ENCODE results near the gene MAP3K7CL. TPM values are rescaled to one million over a fixed set of nuclear protein-coding genes. Genes with fewer than 3 reads are reported as not detected.

Gene MAP3K7CL
- total RNA-seq, 2 donors from 2014 or later, result 1.7 to 15.5 TPM

GRCh38 chr21:29091033-29091432 is 39.4 kb upstream of the MAP3K7CL start:
- TF ChIP-seq, protein P1, sequence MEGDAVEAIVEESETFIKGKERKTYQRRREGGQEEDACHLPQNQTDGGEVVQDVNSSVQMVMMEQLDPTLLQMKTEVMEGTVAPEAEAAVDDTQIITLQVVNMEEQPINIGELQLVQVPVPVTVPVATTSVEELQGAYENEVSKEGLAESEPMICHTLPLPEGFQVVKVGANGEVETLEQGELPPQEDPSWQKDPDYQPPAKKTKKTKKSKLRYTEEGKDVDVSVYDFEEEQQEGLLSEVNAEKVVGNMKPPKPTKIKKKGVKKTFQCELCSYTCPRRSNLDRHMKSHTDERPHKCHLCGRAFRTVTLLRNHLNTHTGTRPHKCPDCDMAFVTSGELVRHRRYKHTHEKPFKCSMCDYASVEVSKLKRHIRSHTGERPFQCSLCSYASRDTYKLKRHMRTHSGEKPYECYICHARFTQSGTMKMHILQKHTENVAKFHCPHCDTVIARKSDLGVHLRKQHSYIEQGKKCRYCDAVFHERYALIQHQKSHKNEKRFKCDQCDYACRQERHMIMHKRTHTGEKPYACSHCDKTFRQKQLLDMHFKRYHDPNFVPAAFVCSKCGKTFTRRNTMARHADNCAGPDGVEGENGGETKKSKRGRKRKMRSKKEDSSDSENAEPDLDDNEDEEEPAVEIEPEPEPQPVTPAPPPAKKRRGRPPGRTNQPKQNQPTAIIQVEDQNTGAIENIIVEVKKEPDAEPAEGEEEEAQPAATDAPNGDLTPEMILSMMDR (IDR thresholded peaks at IDR 0.05), result no peak
- Histone ChIP-seq H3K27me3 (no peaks in the 10 kb centered on the region), H3K4me1 (no peaks in the 10 kb centered on the region), H3K9me3 (no peaks in the 10 kb centered on the region), H3K36me3 (no peaks in the 10 kb centered on the region), H3K4me3 (no peak overlapping the region), H3K27ac (no peak overlapping the region)
- DNase-seq (ENCODE audit: low spot score), result no peak

DNA sequence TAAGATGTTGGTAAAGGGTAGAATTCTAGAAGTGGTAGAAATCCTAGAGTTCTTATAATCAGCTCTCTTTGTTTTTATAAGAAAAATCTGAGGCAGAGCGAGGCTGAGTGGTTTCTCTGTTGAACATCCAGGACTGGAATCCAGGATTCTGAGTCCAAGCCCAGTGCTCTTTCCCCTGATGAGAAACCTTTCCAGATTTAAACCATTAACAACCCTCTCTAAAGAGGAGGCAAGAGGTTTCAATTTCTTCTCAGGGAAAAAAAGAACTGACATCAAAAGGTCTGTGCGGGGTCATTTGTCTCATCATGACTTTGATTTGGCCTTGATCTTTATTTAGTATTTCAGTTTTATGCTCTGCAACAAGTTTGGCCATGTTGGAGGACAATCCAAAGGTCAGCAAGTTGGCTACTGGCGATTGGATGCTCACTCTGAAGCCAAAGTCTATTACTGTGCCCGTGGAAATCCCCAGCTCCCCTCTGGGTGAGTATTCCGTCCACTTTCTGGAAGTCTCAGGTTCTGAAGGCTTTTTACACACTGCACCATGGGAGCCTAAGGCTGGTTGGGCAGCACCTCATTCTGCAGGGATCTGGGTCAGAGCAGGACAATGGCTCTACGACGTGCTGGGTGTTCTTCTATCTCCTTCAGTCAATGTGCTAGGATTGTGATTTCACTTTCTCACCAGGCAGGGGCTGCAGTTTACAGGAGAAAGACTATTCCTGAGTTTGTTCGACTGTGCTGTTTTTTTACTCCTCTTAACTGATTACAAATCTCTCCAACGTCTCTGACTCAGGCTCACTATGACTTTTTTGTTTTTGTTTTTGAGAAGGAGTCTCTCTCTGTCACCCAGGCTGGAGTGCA is 38.1 kb upstream of the MAP3K7CL start:
- Histone ChIP-seq H3K4me3 (no peak overlapping the region), H3K36me3 (no peaks in the 10 kb centered on the region), H3K27ac (no peak overlapping the region), H3K4me1 (no peaks in the 10 kb centered on the region), H3K9me3 (no peaks in the 10 kb centered on the region), H3K27me3 (no peaks in the 10 kb centered on the region)
- DNase-seq (ENCODE audit: low spot score), result no peak
- TF ChIP-seq, protein P1 (IDR thresholded peaks at IDR 0.05), result no peak

GRCh38 chr21:29096218-29097015 is 34.0 kb upstream of the MAP3K7CL start:
- DNase-seq (ENCODE audit: low spot score), result no peak
- H3K27ac ChIP-seq, result no peak overlapping the region
- TF ChIP-seq, protein P1 (IDR thresholded peaks at IDR 0.05), result no peak

GRCh38 chr21:29098156-29098555 is 32.3 kb upstream of the MAP3K7CL start:
- Histone ChIP-seq H3K36me3 (no peaks in the 10 kb centered on the region), H3K27ac (no peak overlapping the region), H3K4me1 (no peaks in the 10 kb centered on the region), H3K9me3 (no peaks in the 10 kb centered on the region), H3K4me3 (no peak overlapping the region), H3K27me3 (no peaks in the 10 kb centered on the region)
- no peak for DNase-seq (ENCODE audit: low spot score)
- TF ChIP-seq, protein P1 (IDR thresholded peaks at IDR 0.05), result no peak

More at GRCh38 chr21:29096218-29097015, 34.0 kb upstream of the MAP3K7CL start:
- H3K9me3 ChIP-seq, result no peaks in the 10 kb centered on the region
- no peak overlapping the region for H3K4me3 ChIP-seq
- H3K4me1 ChIP-seq, result no peaks in the 10 kb centered on the region
- H3K27me3 ChIP-seq, result no peaks in the 10 kb centered on the region
- H3K36me3 ChIP-seq, result no peaks in the 10 kb centered on the region

GRCh38 chr21:29102791-29103257 is 27.6 kb upstream of the MAP3K7CL start:
- TF ChIP-seq, protein P1 (IDR thresholded peaks at IDR 0.05), result no peak
- H3K4me3 ChIP-seq, result no peak overlapping the region

More at GRCh38 chr21:29102791-29103257, 27.6 kb upstream of the MAP3K7CL start:
- no peaks in the 10 kb centered on the region for H3K4me1 ChIP-seq
- no peak overlapping the region for H3K27ac ChIP-seq
- no peak for DNase-seq (ENCODE audit: low spot score)
- H3K27me3 ChIP-seq, result no peaks in the 10 kb centered on the region
- no peaks in the 10 kb centered on the region for H3K36me3 ChIP-seq
- H3K9me3 ChIP-seq, result no peaks in the 10 kb centered on the region

Data from right atrium auricular region (tissue), 2 donors.